ENCODE results near the gene GPC5. TPM values are rescaled to one million over a fixed set of nuclear protein-coding genes. Genes with fewer than 3 reads are reported as not detected.

Gene GPC5
- total and polyA plus RNA-seq, 10 donors = 0.04 to 0.83 (median 0.26) TPM; not detected in 3

- no peak for TF ChIP-seq POLR2AphosphoS5 (IDR thresholded peaks at IDR 0.05)
- no peak for TF ChIP-seq CTCF (IDR thresholded peaks at IDR 0.05 in 8 of 11, conservative IDR thresholded peaks at IDR 0.05 in 3 of 11)
- TF ChIP-seq POLR2A (IDR thresholded peaks at IDR 0.05) = no peak
- 61 to 84% (median 75%) methylated on average over 2 of the region's 2 CpGs for WGBS, 5 donors
- DNase-seq = no peak
- H3K36me3 ChIP-seq = no peaks in the 10 kb centered on the region
- intact Hi-C loops (cut with DNase I; ENCODE audit: low total_unique reads) = no loop called here
- peaks cover 0 to 19% (median 2%) of the 10 kb centered on the region in 8 donors for H3K9me3 ChIP-seq
- no peaks in the 10 kb centered on the region for H3K4me1 ChIP-seq
- no peak overlapping the region for H3K4me3 ChIP-seq
- H3K27me3 ChIP-seq (replicated peaks in 1 of 7) = no peaks in the 10 kb centered on the region
- no peak overlapping the region for H3K27ac ChIP-seq
Measured at GRCh38 chr13:92609376-92609775, 1211.0 kb downstream of the GPC5 start.

DNA sequence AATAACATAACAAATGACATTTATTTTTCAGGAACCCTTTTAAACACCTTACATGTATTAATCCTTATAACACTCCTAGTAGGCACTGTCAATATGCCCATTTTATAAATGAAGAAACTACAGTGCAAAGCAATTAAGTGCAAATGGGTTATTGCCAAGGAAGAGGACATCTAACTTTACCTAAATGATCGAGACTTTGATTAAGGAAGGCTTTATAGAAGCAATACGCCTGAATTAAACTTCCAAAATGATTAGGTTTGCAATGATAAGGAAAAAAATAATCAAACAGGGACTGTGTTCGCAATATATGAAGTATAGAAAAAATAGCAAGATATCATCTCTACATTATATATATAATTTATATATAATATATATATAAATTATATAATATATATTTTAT, 1214.5 kb downstream of the GPC5 start:
- no peak overlapping the region for H3K4me3 ChIP-seq
- peaks cover 0 to 9% (median 0%) of the 10 kb centered on the region in 8 donors for H3K9me3 ChIP-seq
- H3K4me1 ChIP-seq = no peaks in the 10 kb centered on the region
- no peaks in the 10 kb centered on the region for H3K27me3 ChIP-seq (replicated peaks in 1 of 7)
- DNase-seq = no peak
- WGBS, 5 donors = 90 to 94% (median 91%) methylated on average over 3 of the region's 3 CpGs
- H3K27ac ChIP-seq = no peak overlapping the region
- no peak for TF ChIP-seq POLR2A (IDR thresholded peaks at IDR 0.05)
- no peak for TF ChIP-seq POLR2AphosphoS5 (IDR thresholded peaks at IDR 0.05)
- TF ChIP-seq CTCF (IDR thresholded peaks at IDR 0.05 in 8 of 11, conservative IDR thresholded peaks at IDR 0.05 in 3 of 11) = no peak
- no peaks in the 10 kb centered on the region for H3K36me3 ChIP-seq
- intact Hi-C loops (cut with DNase I; ENCODE audit: low total_unique reads) = no loop called here

DNA sequence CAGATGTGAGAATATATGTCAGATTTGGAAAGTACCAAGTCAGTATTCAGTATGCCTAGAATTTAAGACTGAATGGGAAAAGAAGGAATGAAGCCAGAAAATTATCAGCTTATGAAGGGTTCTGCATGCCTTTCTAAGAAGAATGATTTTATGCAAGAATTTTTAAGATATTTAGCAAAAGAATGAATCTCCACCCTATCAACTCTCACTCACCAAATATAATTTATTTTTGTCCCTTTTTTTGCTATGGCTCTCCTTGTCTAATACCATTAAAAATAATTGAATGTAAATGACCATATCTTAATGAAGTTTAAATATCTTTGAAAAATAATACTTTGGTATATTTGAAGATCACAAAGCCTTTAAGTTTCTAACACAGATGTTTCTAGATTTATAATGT, 1215.5 kb downstream of the GPC5 start:
- DNase-seq = no peak
- Histone ChIP-seq H3K4me1 (no peaks in the 10 kb centered on the region), H3K27ac (no peak overlapping the region), H3K27me3 (replicated peaks in 1 of 7) (no peaks in the 10 kb centered on the region), H3K4me3 (no peak overlapping the region), H3K36me3 (no peaks in the 10 kb centered on the region), H3K9me3 (peaks cover 0 to 7% (median 0%) of the 10 kb centered on the region in 8 donors)
- TF ChIP-seq CTCF (IDR thresholded peaks at IDR 0.05 in 8 of 11, conservative IDR thresholded peaks at IDR 0.05 in 3 of 11) (no peak), POLR2A (IDR thresholded peaks at IDR 0.05) (no peak), POLR2AphosphoS5 (IDR thresholded peaks at IDR 0.05) (no peak)
- intact Hi-C loops (cut with DNase I; ENCODE audit: low total_unique reads) = no loop called here

- Histone ChIP-seq H3K27ac (no peak overlapping the region), H3K36me3 (no peaks in the 10 kb centered on the region), H3K4me1 (no peaks in the 10 kb centered on the region), H3K9me3 (peaks cover 0 to 13% (median 0%) of the 10 kb centered on the region in 8 donors), H3K4me3 (no peak overlapping the region), H3K27me3 (replicated peaks in 1 of 7) (no peaks in the 10 kb centered on the region)
- intact Hi-C loops (cut with DNase I; ENCODE audit: low total_unique reads) = no loop called here
- TF ChIP-seq POLR2AphosphoS5 (IDR thresholded peaks at IDR 0.05) (no peak), CTCF (IDR thresholded peaks at IDR 0.05 in 8 of 11, conservative IDR thresholded peaks at IDR 0.05 in 3 of 11) (no peak), POLR2A (IDR thresholded peaks at IDR 0.05) (no peak)
- 80 to 92% (median 87%) methylated on average over 5 of the region's 5 CpGs for WGBS, 5 donors
- DNase-seq = no peak
Measured at GRCh38 chr13:92621985-92622384, 1223.6 kb downstream of the GPC5 start.

All from spleen (tissue), 11 donors.